ENCODE results near the gene FGF19. TPM values are rescaled to one million over a fixed set of nuclear protein-coding genes. Genes with fewer than 3 reads are reported as not detected.

Gene FGF19, protein sequence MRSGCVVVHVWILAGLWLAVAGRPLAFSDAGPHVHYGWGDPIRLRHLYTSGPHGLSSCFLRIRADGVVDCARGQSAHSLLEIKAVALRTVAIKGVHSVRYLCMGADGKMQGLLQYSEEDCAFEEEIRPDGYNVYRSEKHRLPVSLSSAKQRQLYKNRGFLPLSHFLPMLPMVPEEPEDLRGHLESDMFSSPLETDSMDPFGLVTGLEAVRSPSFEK
- not detected for total RNA-seq
- total RNA-seq (2013) = not detected

DNA sequence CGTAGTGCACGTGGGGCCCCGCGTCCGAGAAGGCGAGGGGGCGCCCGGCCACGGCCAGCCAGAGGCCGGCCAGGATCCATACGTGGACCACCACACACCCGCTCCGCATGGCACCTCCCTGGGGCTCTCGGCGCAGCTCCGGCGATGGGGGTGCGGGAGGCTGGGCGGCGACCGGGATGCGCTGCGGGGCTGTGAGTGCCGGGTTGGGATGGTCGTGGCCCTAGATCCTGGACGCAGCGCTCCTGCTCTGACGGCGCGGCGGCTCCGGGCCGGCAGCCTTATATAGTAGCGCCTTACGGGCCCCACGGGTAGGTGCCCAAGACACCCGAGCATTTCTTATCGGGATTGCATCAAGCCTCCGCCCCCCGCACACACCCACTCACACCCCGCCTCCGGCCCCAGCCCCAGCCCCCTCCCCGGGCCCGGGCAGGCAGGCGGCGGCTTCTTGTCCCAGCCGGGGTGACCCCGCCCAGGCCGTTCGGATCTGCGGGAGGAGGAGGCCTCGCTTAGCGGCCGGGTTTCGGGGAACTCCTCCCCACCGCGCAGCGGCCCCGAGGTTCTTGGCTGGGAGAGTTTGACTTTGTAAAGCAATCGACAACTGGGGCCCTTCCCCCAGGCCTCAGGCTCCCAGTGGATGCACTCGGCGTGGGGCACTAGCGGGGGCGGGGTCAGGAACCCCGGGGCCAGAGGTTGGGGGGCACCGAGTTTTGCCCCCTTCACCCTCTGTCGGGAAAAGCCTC lies at the start of gene FGF19:
Gene FGF19, minus strand, starts transcription at position 255 of the 740 bp plus-strand sequence. Its CDS starts 146 bp downstream, at position 109.
- Histone ChIP-seq H3K9me3 (ENCODE audit: control insufficient read depth, insufficient read depth, low read length) (no peaks in the 10 kb centered on the region), H3K4me1 (ENCODE audit: control insufficient read depth, insufficient read depth, low read length) (peaks cover 3% of the 10 kb centered on the region), H3K27ac (ENCODE audit: low read length) (no peak within 1 kb of the TSS), H3K4me3 (ENCODE audit: low read length) (no peak within 1 kb of the TSS), H3K36me3 (ENCODE audit: control insufficient read depth, insufficient read depth, low read length) (no peaks in the 10 kb centered on the region), H3K27me3 (ENCODE audit: control insufficient read depth, insufficient read depth, low read length) (peaks cover 32% of the 10 kb centered on the region)
- intact Hi-C loops (cut with micrococcal nuclease) = no loop called here
- 3% methylated on average over 67 of the region's 67 CpGs for WGBS (ENCODE audit: insufficient coverage)
- H3K36me3 Mint-ChIP-seq = no peaks in the 10 kb centered on the region
- no peak within 1 kb of the TSS for H3K27ac Mint-ChIP-seq
- ATAC-seq (no peak), DNase-seq (no peak)
- no peaks in the 10 kb centered on the region for H3K4me1 Mint-ChIP-seq
- H3K27me3 Mint-ChIP-seq (ENCODE audit: low read depth in 2 of 2) = peaks cover 30 to 36% of the 10 kb centered on the region in 2 donors
- TF ChIP-seq, protein P1, sequence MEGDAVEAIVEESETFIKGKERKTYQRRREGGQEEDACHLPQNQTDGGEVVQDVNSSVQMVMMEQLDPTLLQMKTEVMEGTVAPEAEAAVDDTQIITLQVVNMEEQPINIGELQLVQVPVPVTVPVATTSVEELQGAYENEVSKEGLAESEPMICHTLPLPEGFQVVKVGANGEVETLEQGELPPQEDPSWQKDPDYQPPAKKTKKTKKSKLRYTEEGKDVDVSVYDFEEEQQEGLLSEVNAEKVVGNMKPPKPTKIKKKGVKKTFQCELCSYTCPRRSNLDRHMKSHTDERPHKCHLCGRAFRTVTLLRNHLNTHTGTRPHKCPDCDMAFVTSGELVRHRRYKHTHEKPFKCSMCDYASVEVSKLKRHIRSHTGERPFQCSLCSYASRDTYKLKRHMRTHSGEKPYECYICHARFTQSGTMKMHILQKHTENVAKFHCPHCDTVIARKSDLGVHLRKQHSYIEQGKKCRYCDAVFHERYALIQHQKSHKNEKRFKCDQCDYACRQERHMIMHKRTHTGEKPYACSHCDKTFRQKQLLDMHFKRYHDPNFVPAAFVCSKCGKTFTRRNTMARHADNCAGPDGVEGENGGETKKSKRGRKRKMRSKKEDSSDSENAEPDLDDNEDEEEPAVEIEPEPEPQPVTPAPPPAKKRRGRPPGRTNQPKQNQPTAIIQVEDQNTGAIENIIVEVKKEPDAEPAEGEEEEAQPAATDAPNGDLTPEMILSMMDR (IDR thresholded peaks at IDR 0.05) = no peak
- H3K9me3 Mint-ChIP-seq = no peaks in the 10 kb centered on the region
- no peak within 1 kb of the TSS for H3K4me3 Mint-ChIP-seq

DNA sequence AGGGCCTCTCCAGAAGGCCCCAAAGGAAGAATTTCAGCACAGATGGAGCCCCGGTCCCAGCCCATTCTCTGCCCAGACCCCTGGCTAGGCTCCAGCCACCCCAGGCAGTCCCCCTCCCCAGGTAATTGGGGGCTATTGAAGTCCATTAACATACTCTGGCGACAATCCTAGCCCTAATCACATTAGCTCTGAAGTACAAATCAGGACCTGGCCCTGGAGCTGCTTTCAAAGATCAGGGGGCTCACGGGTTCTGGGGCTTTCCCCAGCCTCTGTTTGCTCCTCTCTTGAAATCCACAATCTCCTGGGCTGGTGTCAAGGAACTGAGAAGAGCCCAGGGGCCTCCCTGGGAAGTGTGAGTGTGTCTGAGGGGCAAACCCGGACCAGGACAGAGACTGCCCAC lies 49.1 kb upstream of the FGF19 start:
- Histone ChIP-seq H3K4me1 (ENCODE audit: control insufficient read depth, insufficient read depth, low read length) (no peaks in the 10 kb centered on the region), H3K36me3 (ENCODE audit: control insufficient read depth, insufficient read depth, low read length) (no peaks in the 10 kb centered on the region), H3K4me3 (ENCODE audit: low read length) (no peak overlapping the region), H3K27me3 (ENCODE audit: control insufficient read depth, insufficient read depth, low read length) (no peaks in the 10 kb centered on the region), H3K9me3 (ENCODE audit: control insufficient read depth, insufficient read depth, low read length) (no peaks in the 10 kb centered on the region), H3K27ac (ENCODE audit: low read length) (no peak overlapping the region)
- no peaks in the 10 kb centered on the region for H3K36me3 Mint-ChIP-seq
- H3K4me1 Mint-ChIP-seq = no peaks in the 10 kb centered on the region
- 16% methylated on average over 4 of the region's 4 CpGs for WGBS (ENCODE audit: insufficient coverage)
- TF ChIP-seq, protein P1 (IDR thresholded peaks at IDR 0.05) = no peak
- H3K9me3 Mint-ChIP-seq = no peaks in the 10 kb centered on the region
- H3K27me3 Mint-ChIP-seq (ENCODE audit: low read depth in 2 of 2) = peaks cover 0 to 6% of the 10 kb centered on the region in 2 donors
- no peak for ATAC-seq
- intact Hi-C loops (cut with micrococcal nuclease) = no loop called here
- no peak for DNase-seq
- no peak overlapping the region for H3K4me3 Mint-ChIP-seq
- H3K27ac Mint-ChIP-seq = no peak overlapping the region

DNA sequence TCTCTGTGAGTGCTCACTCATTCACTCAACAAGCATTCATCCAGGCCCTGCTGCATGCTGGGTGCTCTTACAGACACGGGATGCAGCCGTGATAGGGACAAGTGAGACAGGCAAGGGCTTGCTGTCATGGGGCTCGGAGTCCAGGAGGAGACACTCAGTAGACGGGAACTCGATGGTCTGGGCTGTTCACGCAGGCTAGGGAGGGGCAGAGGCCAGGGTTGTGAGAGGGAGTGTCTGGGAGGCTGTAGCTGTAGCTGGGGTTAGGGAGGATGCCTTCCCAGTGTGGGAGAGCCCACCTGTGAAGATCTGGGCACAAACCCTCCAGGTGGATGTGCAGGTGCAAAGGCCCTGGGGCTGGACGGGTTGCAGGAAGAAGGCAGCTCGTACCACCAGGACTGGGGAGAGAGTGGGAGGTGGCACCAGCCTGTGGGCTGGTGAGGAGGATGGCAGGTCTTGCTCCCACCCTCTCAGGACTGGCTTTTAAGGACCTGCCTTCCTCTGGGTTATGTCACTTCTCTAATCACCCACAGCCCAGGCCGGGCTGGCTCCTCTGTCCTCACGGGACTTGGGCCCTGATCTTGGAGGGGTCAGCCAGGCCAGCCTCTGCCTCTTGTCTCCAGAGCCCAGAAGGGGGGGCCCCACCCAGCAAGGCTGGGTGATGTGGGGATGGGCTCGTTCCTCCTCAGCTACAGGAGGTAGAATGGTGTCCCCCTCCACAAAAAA lies 47.2 kb upstream of the FGF19 start:
- no peak for DNase-seq
- H3K27me3 ChIP-seq (ENCODE audit: control insufficient read depth, insufficient read depth, low read length) = no peaks in the 10 kb centered on the region
- TF ChIP-seq, protein P1 (IDR thresholded peaks at IDR 0.05) = no peak
- Mint-ChIP-seq H3K27me3 (ENCODE audit: low read depth in 2 of 2) (peaks cover 0 to 6% of the 10 kb centered on the region in 2 donors), H3K4me1 (no peaks in the 10 kb centered on the region), H3K9me3 (no peaks in the 10 kb centered on the region), H3K27ac (no peak overlapping the region), H3K4me3 (no peak overlapping the region), H3K36me3 (no peaks in the 10 kb centered on the region)
- no peaks in the 10 kb centered on the region for H3K4me1 ChIP-seq (ENCODE audit: control insufficient read depth, insufficient read depth, low read length)
- WGBS (ENCODE audit: insufficient coverage) = 79% methylated on average over 10 of the region's 11 CpGs
- no peak overlapping the region for H3K27ac ChIP-seq (ENCODE audit: low read length)
- no peaks in the 10 kb centered on the region for H3K9me3 ChIP-seq (ENCODE audit: control insufficient read depth, insufficient read depth, low read length)
- H3K4me3 ChIP-seq (ENCODE audit: low read length) = no peak overlapping the region
- ATAC-seq = no peak
- no peaks in the 10 kb centered on the region for H3K36me3 ChIP-seq (ENCODE audit: control insufficient read depth, insufficient read depth, low read length)
- intact Hi-C loops (cut with micrococcal nuclease) = no loop called here
